22Rv1 (cell line): ENCODE measurements around the gene ARMH1.
"Not testable (repeated sequence)": the region's sequence is repeated elsewhere in the genome, so short reads cannot be mapped to it uniquely, and the experiment has no call there.

ENCODE experiments used
- H3K27ac ChIP-seq: fragments of 450-650 bp; 2 replicates; pipeline ENCODE4 v1.5.1; 2017
- CTCF ChIP-seq: fragments of 450-650 bp; IDR thresholded peaks from 2 replicates; pipeline ENCODE4 v1.5.1; 2017; ENCODE audit warnings: mild to moderate bottlenecking
- ZFX ChIP-seq: fragments of 450-650 bp; IDR thresholded peaks from 2 replicates; pipeline ENCODE4 v1.6.1; 2017; ENCODE audit warnings: antibody characterized with exemption, borderline replicate concordance

The ARMH1 gene

GRCh38 chr1:44689447-44689765 is 14.9 kb downstream of the ARMH1 start:
- H3K27ac ChIP-seq: no peak overlapping the region
- TF ChIP-seq CTCF (no peak), ZFX (no peak)

GRCh38 chr1:44693159-44693558 is 18.6 kb downstream of the ARMH1 start:
- H3K27ac ChIP-seq: no peak overlapping the region
- TF ChIP-seq ZFX: no peak
- no peak for TF ChIP-seq CTCF

GRCh38 chr1:44693900-44694299 is 19.4 kb downstream of the ARMH1 start:
- TF ChIP-seq ZFX (no peak), CTCF (no peak)
- H3K27ac ChIP-seq: no peak overlapping the region

GRCh38 chr1:44694863-44695478 is 20.5 kb downstream of the ARMH1 start:
- TF ChIP-seq ZFX (no peak), CTCF (no peak)
- H3K27ac ChIP-seq: no peak overlapping the region

GRCh38 chr1:44695671-44696070 is 21.2 kb downstream of the ARMH1 start:
- no peak for TF ChIP-seq ZFX

GRCh38 chr1:44696101-44696500 is 21.6 kb downstream of the ARMH1 start:
- no peak for TF ChIP-seq CTCF
- TF ChIP-seq ZFX: no peak
- no peak overlapping the region for H3K27ac ChIP-seq

More at GRCh38 chr1:44695671-44696070, 21.2 kb downstream of the ARMH1 start:
- no peak overlapping the region for H3K27ac ChIP-seq

- no peak overlapping the region for H3K27ac ChIP-seq
- no peak for TF ChIP-seq ZFX
- no peak for TF ChIP-seq CTCF
These were observed 22.4 kb downstream of the ARMH1 start for GRCh38 chr1:44696789-44697345.

GRCh38 chr1:44698138-44698537 is 23.6 kb downstream of the ARMH1 start:
- no peak overlapping the region for H3K27ac ChIP-seq
- TF ChIP-seq CTCF (no peak), ZFX (no peak)

GRCh38 chr1:44699375-44699774 is 24.9 kb downstream of the ARMH1 start:
- not testable (repeated sequence) for H3K27ac ChIP-seq
